ACHN (cell line): ENCODE measurements around the gene UNC79.

ENCODE experiments used
- DNase-seq: peaks from one replicate; pipeline ENCODE4 v3.0.0-alpha.2; 2015
- in situ Hi-C: cut with HindIII; loops from 2 replicates; pipeline ENCODE4 v1.10.0; 2017; ENCODE audit warnings: low sequenced_read_pairs, low pct_ligation_motif_present, low pct_unique_long_range_greater_than_20kb

Gene UNC79

GRCh38 chr14:93629643-93630042, 198.9 kb downstream of the UNC79 start:
- in situ Hi-C loops: no loop called here
- DNase-seq: no peak

- in situ Hi-C loops: no loop called here
- no peak for DNase-seq
These were observed 208.1 kb downstream of the UNC79 start for GRCh38 chr14:93638790-93639189.

- no peak for DNase-seq
- in situ Hi-C loops: no loop called here
These were observed 212.4 kb downstream of the UNC79 start for GRCh38 chr14:93643127-93643526.

GRCh38 chr14:93643676-93644075, 212.9 kb downstream of the UNC79 start:
- in situ Hi-C loops: no loop called here
- no peak for DNase-seq

- no peak for DNase-seq
These were observed 214.5 kb downstream of the UNC79 start for GRCh38 chr14:93645200-93645599.

GRCh38 chr14:93648440-93649168, 217.9 kb downstream of the UNC79 start:
- in situ Hi-C loops: no loop called here
- DNase-seq: no peak

More at GRCh38 chr14:93645200-93645599, 214.5 kb downstream of the UNC79 start:
- in situ Hi-C loops: no loop called here

- in situ Hi-C loops: loop anchor here (25.0 kb wide), 1 partner anchor 258 kb away; no protein-coding TSS in a partner anchor
- DNase-seq: no peak
These were observed 223.9 kb downstream of the UNC79 start for GRCh38 chr14:93654599-93654998.

- in situ Hi-C loops: loop anchor here (25.0 kb wide), 1 partner anchor 257 kb away; no protein-coding TSS in a partner anchor
These were observed 224.5 kb downstream of the UNC79 start for GRCh38 chr14:93655078-93655750.

GRCh38 chr14:93657875-93658274, 227.1 kb downstream of the UNC79 start:
- in situ Hi-C loops: loop anchor here (25.0 kb wide), 1 partner anchor 254 kb away; no protein-coding TSS in a partner anchor

More at GRCh38 chr14:93655078-93655750, 224.5 kb downstream of the UNC79 start:
- peak; percentile 63 for DNase-seq

GRCh38 chr14:93663317-93663716, 232.6 kb downstream of the UNC79 start:
- no peak for DNase-seq
- in situ Hi-C loops: loop anchor here (25.0 kb wide), 1 partner anchor 249 kb away; no protein-coding TSS in a partner anchor

More at GRCh38 chr14:93657875-93658274, 227.1 kb downstream of the UNC79 start:
- DNase-seq: no peak

GRCh38 chr14:93665169-93665568, 234.4 kb downstream of the UNC79 start:
- in situ Hi-C loops: loop anchor here (25.0 kb wide), 1 partner anchor 247 kb away; no protein-coding TSS in a partner anchor
- no peak for DNase-seq

GRCh38 chr14:93669632-93670031, 238.9 kb downstream of the UNC79 start:
- DNase-seq: no peak
- in situ Hi-C loops: loop anchor here (25.0 kb wide), 1 partner anchor 243 kb away; no protein-coding TSS in a partner anchor

- DNase-seq: no peak
- in situ Hi-C loops: loop anchor here (25.0 kb wide), 1 partner anchor 238 kb away; no protein-coding TSS in a partner anchor
These were observed 243.6 kb downstream of the UNC79 start for GRCh38 chr14:93674343-93674742.

GRCh38 chr14:93675651-93676050, 244.9 kb downstream of the UNC79 start:
- in situ Hi-C loops: no loop called here
- no peak for DNase-seq

GRCh38 chr14:93676416-93676958, 245.7 kb downstream of the UNC79 start:
- in situ Hi-C loops: no loop called here
- DNase-seq: no peak

- no peak for DNase-seq
- in situ Hi-C loops: no loop called here
These were observed 251.7 kb downstream of the UNC79 start for GRCh38 chr14:93682459-93682858.

GRCh38 chr14:93683226-93683625, 252.5 kb downstream of the UNC79 start:
- DNase-seq: peak; percentile 1
- in situ Hi-C loops: no loop called here

- in situ Hi-C loops: no loop called here
- DNase-seq: no peak
These were observed 254.6 kb downstream of the UNC79 start for GRCh38 chr14:93685121-93685895.
